Loucy (cell line): ENCODE data around the gene ZNF181.

Source experiments
- CTCF ChIP-seq: fragments of 200-600 bp; sonication (generic); conservative IDR thresholded peaks from 2 replicates; pipeline ENCODE4 v1.5.1; 2014; ENCODE audit warnings: mild to moderate bottlenecking, antibody characterized with exemption, low read length
- EZH2phosphoT487 ChIP-seq: fragments of 200-600 bp; IDR thresholded peaks from 2 replicates; pipeline ENCODE4 v1.6.1; 2018; ENCODE audit warnings: antibody characterized with exemption, mild to moderate bottlenecking, moderate library complexity, borderline replicate concordance

DNA sequence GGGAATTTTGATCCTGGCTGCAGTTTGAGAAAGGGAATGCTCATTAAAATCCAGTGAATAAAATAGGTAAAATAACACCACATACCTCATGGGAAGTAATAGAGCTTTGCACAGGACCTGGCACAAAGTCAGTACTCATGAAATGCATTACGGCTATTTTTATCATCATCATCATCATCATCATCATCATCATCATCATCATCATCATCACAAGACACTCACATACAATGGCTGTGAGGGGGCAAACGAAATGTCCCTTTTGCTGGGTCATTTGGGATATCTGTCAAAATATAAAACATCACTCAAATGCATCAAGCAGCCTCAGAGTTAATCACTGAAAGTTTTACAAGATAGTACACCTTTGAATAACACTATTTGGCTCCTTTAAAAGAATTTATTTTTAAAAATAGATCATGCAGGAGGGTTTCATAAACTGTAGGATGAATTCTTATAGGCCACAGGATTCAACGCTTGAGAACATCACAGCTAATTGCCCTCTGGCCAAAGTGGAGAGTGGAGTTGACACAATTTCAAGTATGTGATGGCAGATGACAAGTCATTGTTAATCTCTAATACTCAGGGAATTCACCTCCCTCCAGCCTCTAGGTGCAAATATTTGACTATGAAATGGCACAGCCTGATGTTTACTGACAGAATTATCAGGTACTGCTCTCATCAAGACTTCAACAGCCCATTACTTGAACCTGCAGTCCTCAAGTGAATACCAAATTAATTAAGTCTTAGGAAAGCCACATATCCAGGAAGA, 53.2 kb downstream of the ZNF181 start:
- TF ChIP-seq CTCF (no peak), EZH2phosphoT487 (no peak)
